HepG2 (cell line): ENCODE data around the gene MARF1.

Experiments used
- ADNP ChIP-seq: sonication (generic); formaldehyde crosslinking; IDR thresholded peaks from 2 replicates; pipeline ENCODE4 v1.4.0; 2020; ENCODE audit warnings: missing genetic modification reagents
- BHLHE40 ChIP-seq: IDR thresholded peaks from 2 replicates; pipeline ENCODE4 v1.6.1; 2011; ENCODE audit warnings: low read length, improper control_type of control experiment
- CBX5 ChIP-seq: sonication (generic); formaldehyde crosslinking; IDR thresholded peaks from 2 replicates; pipeline ENCODE4 v1.4.0; 2020; ENCODE audit warnings: missing genetic modification reagents, borderline replicate concordance
- JUND ChIP-seq: sonication (generic); formaldehyde crosslinking; IDR thresholded peaks from 2 replicates; pipeline ENCODE4 v1.8.0; 2022; ENCODE audit warnings: mild to moderate bottlenecking, missing genetic modification reagents
- MAFK ChIP-seq, 2 experiments: IDR thresholded peaks in 1 of 2; conservative IDR thresholded peaks in 1 of 2; 2 replicates each; pipeline ENCODE4 v1.6.1; 2011; ENCODE audit warnings: improper control_type of control experiment in 2 of 2, low read length in 2 of 2
- ONECUT2 ChIP-seq: sonication (generic); formaldehyde crosslinking; IDR thresholded peaks from 2 replicates; pipeline ENCODE4 v1.4.0; 2020; ENCODE audit warnings: missing genetic modification reagents
- POLR2A ChIP-seq, 2 experiments: IDR thresholded peaks; 2 replicates each; pipeline ENCODE4 v1.6.1; 2011; ENCODE audit warnings: low read depth in 2 of 2, low read length in 2 of 2, mild to moderate bottlenecking in 1 of 2, moderate library complexity in 1 of 2; ENCODE audit not compliant: insufficient read depth in 1 of 2
- SP1 ChIP-seq, 2 experiments: fragments of 450-650 bp in 1 of 2; sonication (generic) in 1 of 2; formaldehyde crosslinking in 1 of 2; IDR thresholded peaks; 2 replicates each; pipeline versions ENCODE4 v1.4.0 to v1.6.1; 2016 to 2020; ENCODE audit warnings: missing genetic modification reagents in 1 of 2
- SRSF1 ChIP-seq: fragments of 200-400 bp; formaldehyde crosslinking; optimal IDR thresholded peaks from 2 replicates; pipeline ENCODE3; 2017; ENCODE audit warnings: mild to moderate bottlenecking, low read depth, low read length, moderate library complexity
- ZFP36 ChIP-seq: fragments of 150-350 bp; IDR thresholded peaks from 2 replicates; pipeline ENCODE4 v1.6.1; 2018; ENCODE audit warnings: borderline replicate concordance, low read length, low read depth; ENCODE audit not compliant: partially characterized antibody
- TF ChIP-seq, protein P1 (sequence below): sonication (generic); formaldehyde crosslinking; IDR thresholded peaks from 2 replicates; pipeline ENCODE4 v1.8.0; 2022; ENCODE audit warnings: missing genetic modification reagents, mild to moderate bottlenecking, borderline replicate concordance
- TF ChIP-seq, protein P2 (sequence below): sonication (generic); formaldehyde crosslinking; IDR thresholded peaks from 2 replicates; pipeline ENCODE4 v1.5.1; 2020; ENCODE audit warnings: missing genetic modification reagents, mild to moderate bottlenecking, borderline replicate concordance
- TF ChIP-seq, protein P3 (sequence below): sonication (generic); formaldehyde crosslinking; IDR thresholded peaks from 2 replicates; pipeline ENCODE4 v1.5.0; 2020; ENCODE audit warnings: mild to moderate bottlenecking, missing genetic modification reagents, moderate library complexity

DNA sequence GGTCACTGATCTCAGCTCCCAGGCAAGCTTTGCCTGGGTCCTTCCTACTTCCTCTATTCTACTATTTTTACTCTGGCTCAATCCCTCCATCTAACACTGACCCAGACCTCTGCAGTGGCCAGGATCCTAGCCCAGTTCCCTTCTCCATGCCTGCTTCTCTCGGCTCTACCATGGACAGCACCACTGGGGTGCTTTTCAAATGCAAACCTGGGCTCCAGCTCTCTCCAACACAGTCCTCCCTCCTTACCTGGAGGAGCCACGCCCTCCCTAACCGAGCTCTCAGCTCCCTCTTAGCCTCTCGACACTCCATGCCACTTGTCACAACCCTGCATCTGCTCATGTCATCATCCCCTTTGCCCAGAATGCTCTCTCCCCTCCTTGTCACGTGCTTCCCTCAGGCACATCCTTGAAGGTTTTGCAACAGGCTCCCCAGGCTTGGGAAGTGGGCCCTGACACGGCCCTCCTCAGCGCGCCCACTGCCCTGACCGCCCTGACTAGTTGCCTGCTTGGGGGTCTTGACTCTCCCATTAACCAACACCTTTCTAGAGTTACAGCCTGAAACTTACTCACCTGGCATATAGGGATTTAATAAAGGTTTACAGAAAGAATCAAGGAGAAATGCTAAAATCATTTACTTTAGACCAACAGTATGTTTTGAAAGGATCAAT, 41.6 kb downstream of the MARF1 start:
- TF ChIP-seq, protein P1, sequence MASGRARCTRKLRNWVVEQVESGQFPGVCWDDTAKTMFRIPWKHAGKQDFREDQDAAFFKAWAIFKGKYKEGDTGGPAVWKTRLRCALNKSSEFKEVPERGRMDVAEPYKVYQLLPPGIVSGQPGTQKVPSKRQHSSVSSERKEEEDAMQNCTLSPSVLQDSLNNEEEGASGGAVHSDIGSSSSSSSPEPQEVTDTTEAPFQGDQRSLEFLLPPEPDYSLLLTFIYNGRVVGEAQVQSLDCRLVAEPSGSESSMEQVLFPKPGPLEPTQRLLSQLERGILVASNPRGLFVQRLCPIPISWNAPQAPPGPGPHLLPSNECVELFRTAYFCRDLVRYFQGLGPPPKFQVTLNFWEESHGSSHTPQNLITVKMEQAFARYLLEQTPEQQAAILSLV, result no peak
- TF ChIP-seq, protein P2, sequence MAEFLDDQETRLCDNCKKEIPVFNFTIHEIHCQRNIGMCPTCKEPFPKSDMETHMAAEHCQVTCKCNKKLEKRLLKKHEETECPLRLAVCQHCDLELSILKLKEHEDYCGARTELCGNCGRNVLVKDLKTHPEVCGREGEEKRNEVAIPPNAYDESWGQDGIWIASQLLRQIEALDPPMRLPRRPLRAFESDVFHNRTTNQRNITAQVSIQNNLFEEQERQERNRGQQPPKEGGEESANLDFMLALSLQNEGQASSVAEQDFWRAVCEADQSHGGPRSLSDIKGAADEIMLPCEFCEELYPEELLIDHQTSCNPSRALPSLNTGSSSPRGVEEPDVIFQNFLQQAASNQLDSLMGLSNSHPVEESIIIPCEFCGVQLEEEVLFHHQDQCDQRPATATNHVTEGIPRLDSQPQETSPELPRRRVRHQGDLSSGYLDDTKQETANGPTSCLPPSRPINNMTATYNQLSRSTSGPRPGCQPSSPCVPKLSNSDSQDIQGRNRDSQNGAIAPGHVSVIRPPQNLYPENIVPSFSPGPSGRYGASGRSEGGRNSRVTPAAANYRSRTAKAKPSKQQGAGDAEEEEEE (CRISPR knock-in tag), result no peak
- no peak for TF ChIP-seq POLR2A (IDR thresholded peaks at IDR 0.05; ENCODE audit: insufficient read depth in 1 of 2, low read depth in 2 of 2, low read length in 2 of 2)
- no peak for TF ChIP-seq ONECUT2 (CRISPR knock-in tag)
- TF ChIP-seq SP1 (IDR thresholded peaks at IDR 0.05), result no peak
- no peak for TF ChIP-seq SP1 (CRISPR knock-in tag; IDR thresholded peaks at IDR 0.05)
- TF ChIP-seq ZFP36, result no peak
- no peak for TF ChIP-seq MAFK (conservative IDR thresholded peaks at IDR 0.05 in 1 of 2, IDR thresholded peaks at IDR 0.05 in 1 of 2; ENCODE audit: low read length in 2 of 2)
- no peak for TF ChIP-seq CBX5 (CRISPR knock-in tag)
- no peak for TF ChIP-seq SRSF1
- TF ChIP-seq ADNP (CRISPR knock-in tag), result no peak
- TF ChIP-seq, protein P3, sequence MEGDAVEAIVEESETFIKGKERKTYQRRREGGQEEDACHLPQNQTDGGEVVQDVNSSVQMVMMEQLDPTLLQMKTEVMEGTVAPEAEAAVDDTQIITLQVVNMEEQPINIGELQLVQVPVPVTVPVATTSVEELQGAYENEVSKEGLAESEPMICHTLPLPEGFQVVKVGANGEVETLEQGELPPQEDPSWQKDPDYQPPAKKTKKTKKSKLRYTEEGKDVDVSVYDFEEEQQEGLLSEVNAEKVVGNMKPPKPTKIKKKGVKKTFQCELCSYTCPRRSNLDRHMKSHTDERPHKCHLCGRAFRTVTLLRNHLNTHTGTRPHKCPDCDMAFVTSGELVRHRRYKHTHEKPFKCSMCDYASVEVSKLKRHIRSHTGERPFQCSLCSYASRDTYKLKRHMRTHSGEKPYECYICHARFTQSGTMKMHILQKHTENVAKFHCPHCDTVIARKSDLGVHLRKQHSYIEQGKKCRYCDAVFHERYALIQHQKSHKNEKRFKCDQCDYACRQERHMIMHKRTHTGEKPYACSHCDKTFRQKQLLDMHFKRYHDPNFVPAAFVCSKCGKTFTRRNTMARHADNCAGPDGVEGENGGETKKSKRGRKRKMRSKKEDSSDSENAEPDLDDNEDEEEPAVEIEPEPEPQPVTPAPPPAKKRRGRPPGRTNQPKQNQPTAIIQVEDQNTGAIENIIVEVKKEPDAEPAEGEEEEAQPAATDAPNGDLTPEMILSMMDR (CRISPR knock-in tag), result no peak
- no peak for TF ChIP-seq JUND (CRISPR knock-in tag)
- no peak for TF ChIP-seq BHLHE40
